ENCODE data around the gene CASZ1. TPM values are rescaled to one million over a fixed set of nuclear protein-coding genes. Genes with fewer than 3 reads are reported as not detected.

The CASZ1 gene
- total and polyA plus RNA-seq, 8 donors = 6.0 to 166 (median 39.8) TPM

DNA sequence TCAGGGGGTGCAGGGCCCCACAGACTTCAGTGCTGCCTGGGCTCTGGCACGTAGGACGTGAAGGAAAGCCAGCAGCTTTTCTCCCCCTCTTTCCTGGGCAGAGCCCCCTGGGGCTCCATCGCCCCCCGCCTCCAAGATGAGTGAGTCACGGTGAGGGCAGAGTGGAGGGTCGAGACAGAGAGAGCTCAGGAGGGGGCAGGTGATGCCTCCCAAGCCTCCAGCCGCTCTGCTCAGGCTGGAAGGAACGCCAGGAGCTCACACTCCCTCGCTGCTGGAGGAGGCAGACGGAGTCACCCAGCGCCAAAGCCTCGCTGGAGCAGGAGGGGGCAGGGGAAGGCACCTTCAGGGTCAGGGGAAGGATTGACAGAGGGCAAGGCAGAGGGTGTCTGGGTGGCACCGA lies 119.5 kb downstream of the CASZ1 start:
- peaks cover 91 to 100% (median 96%) of the 10 kb centered on the region in 4 donors for H3K4me1 ChIP-seq
- H3K9me3 ChIP-seq = no peaks in the 10 kb centered on the region
- WGBS, 5 donors = 26 to 55% (median 37%) methylated on average over 11 to 13 of the region's 13 CpGs
- TF ChIP-seq POLR2A (IDR thresholded peaks at IDR 0.05) (no peak), POLR2AphosphoS5 (IDR thresholded peaks at IDR 0.05) (no peak), EP300 (IDR thresholded peaks at IDR 0.05) (no peak)
- TF ChIP-seq, protein P1, sequence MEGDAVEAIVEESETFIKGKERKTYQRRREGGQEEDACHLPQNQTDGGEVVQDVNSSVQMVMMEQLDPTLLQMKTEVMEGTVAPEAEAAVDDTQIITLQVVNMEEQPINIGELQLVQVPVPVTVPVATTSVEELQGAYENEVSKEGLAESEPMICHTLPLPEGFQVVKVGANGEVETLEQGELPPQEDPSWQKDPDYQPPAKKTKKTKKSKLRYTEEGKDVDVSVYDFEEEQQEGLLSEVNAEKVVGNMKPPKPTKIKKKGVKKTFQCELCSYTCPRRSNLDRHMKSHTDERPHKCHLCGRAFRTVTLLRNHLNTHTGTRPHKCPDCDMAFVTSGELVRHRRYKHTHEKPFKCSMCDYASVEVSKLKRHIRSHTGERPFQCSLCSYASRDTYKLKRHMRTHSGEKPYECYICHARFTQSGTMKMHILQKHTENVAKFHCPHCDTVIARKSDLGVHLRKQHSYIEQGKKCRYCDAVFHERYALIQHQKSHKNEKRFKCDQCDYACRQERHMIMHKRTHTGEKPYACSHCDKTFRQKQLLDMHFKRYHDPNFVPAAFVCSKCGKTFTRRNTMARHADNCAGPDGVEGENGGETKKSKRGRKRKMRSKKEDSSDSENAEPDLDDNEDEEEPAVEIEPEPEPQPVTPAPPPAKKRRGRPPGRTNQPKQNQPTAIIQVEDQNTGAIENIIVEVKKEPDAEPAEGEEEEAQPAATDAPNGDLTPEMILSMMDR (IDR thresholded peaks at IDR 0.05) = no peak
- H3K27me3 ChIP-seq = no peaks in the 10 kb centered on the region
- intact Hi-C loops (cut with DNase I; ENCODE audit: low total_unique reads) = no loop called here
- DNase-seq = no peak
- H3K27ac ChIP-seq = peak overlapping the region; percentile 88 to 97 (median 92)
- no peaks in the 10 kb centered on the region for H3K36me3 ChIP-seq
- H3K4me3 ChIP-seq = no peak overlapping the region

DNA sequence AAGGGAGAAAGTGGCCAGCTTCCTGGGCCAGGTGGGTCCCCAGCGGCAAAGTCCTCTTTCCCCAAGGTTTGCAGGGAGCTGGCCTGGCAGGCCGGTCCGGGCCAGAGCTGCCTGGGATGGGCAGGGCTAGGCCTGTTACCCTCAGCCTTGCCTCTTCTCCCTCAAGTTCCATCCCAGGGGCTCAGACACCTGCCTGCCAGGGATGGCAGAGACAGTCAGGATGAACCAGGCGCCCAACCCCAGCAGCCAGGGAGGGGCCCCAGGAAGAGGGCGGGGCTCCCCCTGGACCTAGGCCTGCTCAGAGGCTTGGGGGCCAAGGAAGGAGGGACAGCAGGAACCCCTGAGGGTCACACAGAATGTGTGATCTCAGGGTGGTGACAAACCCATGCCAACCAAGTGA lies 120.6 kb downstream of the CASZ1 start:
- intact Hi-C loops (cut with DNase I; ENCODE audit: low total_unique reads) = no loop called here
- Histone ChIP-seq H3K27ac (peak overlapping the region; percentile 88 to 97 (median 92)), H3K4me3 (no peak overlapping the region), H3K36me3 (no peaks in the 10 kb centered on the region), H3K9me3 (no peaks in the 10 kb centered on the region), H3K4me1 (peaks cover 91 to 100% (median 96%) of the 10 kb centered on the region in 4 donors), H3K27me3 (no peaks in the 10 kb centered on the region)
- WGBS, 5 donors = 35 to 74% (median 46%) methylated on average over 4 to 5 of the region's 5 CpGs
- TF ChIP-seq POLR2AphosphoS5 (IDR thresholded peaks at IDR 0.05) (no peak), EP300 (IDR thresholded peaks at IDR 0.05) (no peak), POLR2A (IDR thresholded peaks at IDR 0.05) (no peak)
- TF ChIP-seq, protein P1 (IDR thresholded peaks at IDR 0.05) = no peak
- DNase-seq = no peak

- intact Hi-C loops (cut with DNase I; ENCODE audit: low total_unique reads) = no loop called here
- H3K36me3 ChIP-seq = no peaks in the 10 kb centered on the region
- peak in 1 of 2 donors; percentile 67 for DNase-seq
- H3K9me3 ChIP-seq = no peaks in the 10 kb centered on the region
- H3K4me3 ChIP-seq = no peak overlapping the region
- no peaks in the 10 kb centered on the region for H3K27me3 ChIP-seq
- TF ChIP-seq, protein P1 (IDR thresholded peaks at IDR 0.05) = no peak
- TF ChIP-seq POLR2A (IDR thresholded peaks at IDR 0.05) (no peak), EP300 (IDR thresholded peaks at IDR 0.05) (no peak), POLR2AphosphoS5 (IDR thresholded peaks at IDR 0.05) (no peak)
- H3K27ac ChIP-seq = peak overlapping the region; percentile 88 to 97 (median 92)
- peaks cover 91 to 100% (median 96%) of the 10 kb centered on the region in 4 donors for H3K4me1 ChIP-seq
- 29 to 52% (median 38%) methylated on average over 18 to 29 of the region's 29 CpGs for WGBS, 5 donors
Observed at GRCh38 chr1:10674700-10675609, 121.5 kb downstream of the CASZ1 start.

- 71 to 86% (median 76%) methylated on average over 14 to 16 of the region's 16 CpGs for WGBS, 5 donors
- intact Hi-C loops (cut with DNase I; ENCODE audit: low total_unique reads) = no loop called here
- no peak overlapping the region for H3K4me3 ChIP-seq
- peaks cover 91 to 100% (median 96%) of the 10 kb centered on the region in 4 donors for H3K4me1 ChIP-seq
- DNase-seq = no peak
- TF ChIP-seq POLR2AphosphoS5 (IDR thresholded peaks at IDR 0.05) (no peak), EP300 (IDR thresholded peaks at IDR 0.05) (no peak), POLR2A (IDR thresholded peaks at IDR 0.05) (no peak)
- TF ChIP-seq, protein P1 (IDR thresholded peaks at IDR 0.05) = no peak
- no peaks in the 10 kb centered on the region for H3K9me3 ChIP-seq
- H3K36me3 ChIP-seq = no peaks in the 10 kb centered on the region
- peak overlapping the region; percentile 88 to 97 (median 92) for H3K27ac ChIP-seq
- no peaks in the 10 kb centered on the region for H3K27me3 ChIP-seq
Observed at GRCh38 chr1:10674222-10674621, 122.2 kb downstream of the CASZ1 start.

Measured in stomach (tissue), 9 donors.